Measurements from ENCODE around the gene DAD1. TPM values are rescaled to one million over a fixed set of nuclear protein-coding genes. Genes with fewer than 3 reads are reported as not detected.

The DAD1 gene
- total RNA-seq, 1 donor from 2014 or later = 236 TPM

DNA sequence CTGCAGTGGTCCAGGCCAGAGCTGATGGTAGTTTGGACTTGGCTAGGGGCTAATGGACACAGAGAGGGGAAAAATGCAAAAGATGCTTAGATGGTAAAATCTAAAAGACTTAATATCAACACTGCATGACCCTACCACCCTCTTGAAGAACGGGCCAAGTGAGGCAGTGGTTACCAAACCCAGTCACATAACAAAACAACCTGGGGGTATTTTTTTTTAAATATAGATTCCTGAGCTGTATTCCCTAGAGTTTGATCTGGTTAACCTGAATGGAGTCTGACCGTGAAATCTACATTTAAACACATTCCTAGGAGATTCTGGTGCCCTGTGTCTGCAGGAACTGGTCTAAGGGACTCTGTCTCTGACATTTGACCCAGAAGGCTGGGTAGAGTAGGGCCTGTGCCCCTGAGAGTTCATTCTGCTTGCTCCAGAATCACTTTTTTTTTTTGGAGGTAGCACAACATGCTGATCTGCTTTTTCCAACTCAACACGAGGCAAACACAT is 24.8 kb upstream of the DAD1 start:
- no peak overlapping the region for H3K4me3 ChIP-seq (ENCODE audit: low read depth, low read length)
- TF ChIP-seq, protein P1, sequence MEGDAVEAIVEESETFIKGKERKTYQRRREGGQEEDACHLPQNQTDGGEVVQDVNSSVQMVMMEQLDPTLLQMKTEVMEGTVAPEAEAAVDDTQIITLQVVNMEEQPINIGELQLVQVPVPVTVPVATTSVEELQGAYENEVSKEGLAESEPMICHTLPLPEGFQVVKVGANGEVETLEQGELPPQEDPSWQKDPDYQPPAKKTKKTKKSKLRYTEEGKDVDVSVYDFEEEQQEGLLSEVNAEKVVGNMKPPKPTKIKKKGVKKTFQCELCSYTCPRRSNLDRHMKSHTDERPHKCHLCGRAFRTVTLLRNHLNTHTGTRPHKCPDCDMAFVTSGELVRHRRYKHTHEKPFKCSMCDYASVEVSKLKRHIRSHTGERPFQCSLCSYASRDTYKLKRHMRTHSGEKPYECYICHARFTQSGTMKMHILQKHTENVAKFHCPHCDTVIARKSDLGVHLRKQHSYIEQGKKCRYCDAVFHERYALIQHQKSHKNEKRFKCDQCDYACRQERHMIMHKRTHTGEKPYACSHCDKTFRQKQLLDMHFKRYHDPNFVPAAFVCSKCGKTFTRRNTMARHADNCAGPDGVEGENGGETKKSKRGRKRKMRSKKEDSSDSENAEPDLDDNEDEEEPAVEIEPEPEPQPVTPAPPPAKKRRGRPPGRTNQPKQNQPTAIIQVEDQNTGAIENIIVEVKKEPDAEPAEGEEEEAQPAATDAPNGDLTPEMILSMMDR (IDR thresholded peaks at IDR 0.05; ENCODE audit: insufficient read depth, low read length, severe bottlenecking) = no peak
- no peak for FAIRE-seq
- DNase-seq (ENCODE audit: low read depth) = no peak
- H3K27me3 ChIP-seq (ENCODE audit: control insufficient read depth, insufficient read depth, low read length) = no peaks in the 10 kb centered on the region
- peaks cover 13% of the 10 kb centered on the region for H3K36me3 ChIP-seq (ENCODE audit: control insufficient read depth, insufficient read depth, low read length)

DNA sequence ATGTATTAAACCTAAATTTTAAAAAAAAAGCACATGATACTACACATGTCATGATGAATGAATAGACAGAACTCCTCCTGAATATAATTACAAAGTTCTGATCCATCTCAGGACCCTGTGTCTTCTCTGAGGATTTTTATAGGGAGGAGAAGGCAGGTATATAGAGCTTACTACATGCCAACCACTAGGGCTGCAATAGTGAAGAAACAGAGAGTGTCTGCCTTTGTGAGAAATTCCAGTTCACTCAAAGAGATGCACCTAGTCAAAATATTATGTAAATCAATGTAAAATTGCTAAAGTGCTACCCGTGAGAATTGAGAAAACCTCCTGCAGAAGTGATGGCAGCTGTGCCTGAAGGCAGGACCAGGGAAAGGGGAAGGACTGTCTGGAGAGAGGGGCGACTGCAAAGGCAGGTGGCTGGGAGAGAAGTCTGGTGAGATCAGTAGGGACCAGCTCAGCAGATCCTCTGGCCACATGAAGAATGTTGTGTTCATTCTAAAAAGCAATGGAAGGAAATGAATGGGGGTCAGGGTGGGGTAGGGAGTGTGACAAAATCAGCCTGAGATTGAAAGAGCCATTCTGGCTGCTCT is 24.2 kb upstream of the DAD1 start:
- TF ChIP-seq, protein P1 (IDR thresholded peaks at IDR 0.05; ENCODE audit: insufficient read depth, low read length, severe bottlenecking) = peak; percentile 13
- no peaks in the 10 kb centered on the region for H3K27me3 ChIP-seq (ENCODE audit: control insufficient read depth, insufficient read depth, low read length)
- H3K36me3 ChIP-seq (ENCODE audit: control insufficient read depth, insufficient read depth, low read length) = peaks cover 13% of the 10 kb centered on the region
- FAIRE-seq (no peak), DNase-seq (ENCODE audit: low read depth) (no peak)
- H3K4me3 ChIP-seq (ENCODE audit: low read depth, low read length) = no peak overlapping the region

- Histone ChIP-seq H3K4me3 (ENCODE audit: low read depth, low read length) (no peak overlapping the region), H3K36me3 (ENCODE audit: control insufficient read depth, insufficient read depth, low read length) (peaks cover 24% of the 10 kb centered on the region), H3K27me3 (ENCODE audit: control insufficient read depth, insufficient read depth, low read length) (no peaks in the 10 kb centered on the region)
- DNase-seq (ENCODE audit: low read depth) (no peak), FAIRE-seq (no peak)
- TF ChIP-seq, protein P1 (IDR thresholded peaks at IDR 0.05; ENCODE audit: insufficient read depth, low read length, severe bottlenecking) = no peak
Measured at GRCh38 chr14:22610931-22611330, 21.9 kb upstream of the DAD1 start.

DNA sequence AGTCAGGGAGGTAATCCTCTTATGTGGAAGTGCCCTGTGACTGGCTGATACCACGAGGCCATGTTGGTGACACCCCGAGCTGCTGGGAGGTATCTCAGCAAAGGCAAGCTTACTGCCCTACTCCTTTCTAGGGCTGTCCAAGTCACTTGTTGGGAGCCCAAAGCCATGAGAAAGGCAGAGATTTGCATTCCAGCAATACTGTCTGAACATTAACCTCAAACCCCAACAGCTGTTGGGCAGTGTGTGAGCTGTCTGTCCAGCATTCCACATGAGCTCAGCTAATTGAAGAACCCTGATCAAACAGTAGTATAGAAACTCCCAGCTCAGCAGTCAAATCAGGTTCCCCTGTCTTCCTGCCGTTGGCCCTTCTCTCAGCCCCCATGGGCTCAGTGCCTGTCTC is 18.3 kb upstream of the DAD1 start:
- Histone ChIP-seq H3K36me3 (ENCODE audit: control insufficient read depth, insufficient read depth, low read length) (peaks cover 39% of the 10 kb centered on the region), H3K27me3 (ENCODE audit: control insufficient read depth, insufficient read depth, low read length) (no peaks in the 10 kb centered on the region), H3K4me3 (ENCODE audit: low read depth, low read length) (no peak overlapping the region)
- DNase-seq (ENCODE audit: low read depth) (no peak), FAIRE-seq (no peak)
- TF ChIP-seq, protein P1 (IDR thresholded peaks at IDR 0.05; ENCODE audit: insufficient read depth, low read length, severe bottlenecking) = no peak

DNA sequence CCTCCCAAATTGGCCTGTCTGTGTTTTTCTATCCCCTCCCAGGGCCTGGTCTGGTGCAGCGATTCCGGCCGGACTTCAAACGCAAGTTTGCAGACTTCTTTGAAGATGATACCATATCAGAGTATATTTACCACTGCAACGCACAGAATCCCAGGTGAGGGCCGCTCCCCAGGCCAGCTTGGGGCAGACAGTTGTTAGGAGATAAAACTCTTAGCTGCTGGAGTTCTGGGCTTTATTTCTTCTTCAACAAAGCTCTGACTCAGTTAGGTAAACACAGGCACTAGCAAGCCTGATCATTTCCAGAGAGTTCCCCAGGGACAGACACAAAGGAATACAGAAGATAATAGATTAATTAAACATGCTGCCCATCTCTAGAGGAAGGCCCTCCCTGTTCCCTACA is 17.4 kb upstream of the DAD1 start:
- TF ChIP-seq, protein P1 (IDR thresholded peaks at IDR 0.05; ENCODE audit: insufficient read depth, low read length, severe bottlenecking) = no peak
- FAIRE-seq (no peak), DNase-seq (ENCODE audit: low read depth) (peak; percentile 55)
- Histone ChIP-seq H3K27me3 (ENCODE audit: control insufficient read depth, insufficient read depth, low read length) (no peaks in the 10 kb centered on the region), H3K36me3 (ENCODE audit: control insufficient read depth, insufficient read depth, low read length) (peaks cover 46% of the 10 kb centered on the region), H3K4me3 (ENCODE audit: low read depth, low read length) (no peak overlapping the region)

- TF ChIP-seq, protein P1 (IDR thresholded peaks at IDR 0.05; ENCODE audit: insufficient read depth, low read length, severe bottlenecking) = no peak
- peak; percentile 81 for DNase-seq (ENCODE audit: low read depth)
- FAIRE-seq = no peak
- Histone ChIP-seq H3K27me3 (ENCODE audit: control insufficient read depth, insufficient read depth, low read length) (no peaks in the 10 kb centered on the region), H3K4me3 (ENCODE audit: low read depth, low read length) (no peak overlapping the region), H3K36me3 (ENCODE audit: control insufficient read depth, insufficient read depth, low read length) (peaks cover 32% of the 10 kb centered on the region)
Measured at GRCh38 chr14:22602862-22603261, 13.8 kb upstream of the DAD1 start.
